Measurements from ENCODE around the gene GNG13. TPM values are rescaled to one million over a fixed set of nuclear protein-coding genes. Genes with fewer than 3 reads are reported as not detected.
A peak's percentile ranks its signal among the peaks of the same experiment; 100 is the strongest.

The GNG13 gene
- total RNA-seq, 4 donors from 2014 or later = not detected

DNA sequence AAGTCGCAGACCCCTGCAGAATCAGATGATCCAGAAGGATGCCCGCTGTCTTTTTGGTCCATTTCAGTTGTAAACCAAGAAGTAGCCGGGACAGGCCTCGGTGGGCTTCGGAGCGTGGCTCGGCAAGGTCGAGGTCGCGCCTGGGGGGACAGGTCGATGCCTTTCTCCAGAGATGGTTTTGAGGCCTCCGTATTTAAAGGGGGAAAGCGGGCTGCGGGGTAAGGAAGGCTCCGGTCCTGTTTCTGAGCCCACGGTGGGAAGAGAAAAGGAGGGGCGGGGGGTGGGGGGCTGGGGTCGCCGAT, 7.5 kb upstream of the GNG13 start:
- TF ChIP-seq, protein P1, sequence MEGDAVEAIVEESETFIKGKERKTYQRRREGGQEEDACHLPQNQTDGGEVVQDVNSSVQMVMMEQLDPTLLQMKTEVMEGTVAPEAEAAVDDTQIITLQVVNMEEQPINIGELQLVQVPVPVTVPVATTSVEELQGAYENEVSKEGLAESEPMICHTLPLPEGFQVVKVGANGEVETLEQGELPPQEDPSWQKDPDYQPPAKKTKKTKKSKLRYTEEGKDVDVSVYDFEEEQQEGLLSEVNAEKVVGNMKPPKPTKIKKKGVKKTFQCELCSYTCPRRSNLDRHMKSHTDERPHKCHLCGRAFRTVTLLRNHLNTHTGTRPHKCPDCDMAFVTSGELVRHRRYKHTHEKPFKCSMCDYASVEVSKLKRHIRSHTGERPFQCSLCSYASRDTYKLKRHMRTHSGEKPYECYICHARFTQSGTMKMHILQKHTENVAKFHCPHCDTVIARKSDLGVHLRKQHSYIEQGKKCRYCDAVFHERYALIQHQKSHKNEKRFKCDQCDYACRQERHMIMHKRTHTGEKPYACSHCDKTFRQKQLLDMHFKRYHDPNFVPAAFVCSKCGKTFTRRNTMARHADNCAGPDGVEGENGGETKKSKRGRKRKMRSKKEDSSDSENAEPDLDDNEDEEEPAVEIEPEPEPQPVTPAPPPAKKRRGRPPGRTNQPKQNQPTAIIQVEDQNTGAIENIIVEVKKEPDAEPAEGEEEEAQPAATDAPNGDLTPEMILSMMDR (IDR thresholded peaks at IDR 0.05) = no peak
- no peak for TF ChIP-seq POLR2A (IDR thresholded peaks at IDR 0.05)
- WGBS, 2 donors = 6 to 45% methylated on average over 19 of the region's 19 CpGs
- no peak for DNase-seq (ENCODE audit: low spot score in 2 of 2)
- peak overlapping the region; percentile 29 for H3K4me3 ChIP-seq (ENCODE audit: low read depth, poor library complexity, severe bottlenecking)
- intact Hi-C loops (cut with DNase I; ENCODE audit: low total_unique reads) = no loop called here

DNA sequence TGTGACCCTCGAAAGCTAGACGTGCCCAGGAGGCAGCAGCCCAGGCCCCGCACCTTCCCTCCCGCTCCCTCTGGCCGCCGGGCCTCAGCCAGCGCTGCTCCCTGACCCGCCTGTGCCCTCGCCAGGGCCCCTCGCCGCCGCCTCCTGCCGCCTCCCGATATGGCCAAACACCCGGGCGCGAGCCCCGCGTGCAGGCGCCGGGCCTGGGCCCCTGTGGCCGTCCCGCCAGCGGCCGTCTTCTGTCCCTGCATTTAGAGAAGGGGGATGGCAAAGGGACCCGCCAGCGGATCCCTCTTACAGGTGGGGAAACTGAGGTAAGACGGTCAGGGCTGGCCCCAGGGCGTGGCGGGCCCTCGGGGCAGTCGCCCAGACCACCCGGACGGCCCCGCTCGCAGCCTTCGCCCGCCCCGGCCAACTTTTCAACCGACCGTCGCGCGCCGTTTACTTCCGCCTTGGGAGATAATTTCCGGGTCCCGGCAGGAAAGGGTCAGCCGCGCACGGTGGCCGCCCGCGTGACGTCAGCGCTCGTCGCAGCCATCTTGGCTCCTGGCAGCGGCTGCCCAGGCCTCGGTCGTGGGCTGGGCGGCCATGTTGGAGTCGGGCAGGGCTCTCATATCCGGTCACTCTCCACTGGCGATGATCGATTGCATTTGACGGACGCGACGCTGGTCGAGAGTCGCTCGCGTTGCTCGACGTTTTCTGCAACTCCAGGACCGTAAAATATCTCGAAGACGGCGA, 7.0 kb upstream of the GNG13 start:
- WGBS, 2 donors = 1 to 39% methylated on average over 40 to 48 of the region's 80 CpGs
- DNase-seq (ENCODE audit: low spot score in 2 of 2) = peak; percentile 84 to 99
- intact Hi-C loops (cut with DNase I; ENCODE audit: low total_unique reads) = no loop called here
- peak overlapping the region; percentile 53 for H3K4me3 ChIP-seq (ENCODE audit: low read depth, poor library complexity, severe bottlenecking)
- TF ChIP-seq, protein P1 (IDR thresholded peaks at IDR 0.05) = no peak
- TF ChIP-seq POLR2A (IDR thresholded peaks at IDR 0.05) = peak in 1 of 2 donors; percentile 37

DNA sequence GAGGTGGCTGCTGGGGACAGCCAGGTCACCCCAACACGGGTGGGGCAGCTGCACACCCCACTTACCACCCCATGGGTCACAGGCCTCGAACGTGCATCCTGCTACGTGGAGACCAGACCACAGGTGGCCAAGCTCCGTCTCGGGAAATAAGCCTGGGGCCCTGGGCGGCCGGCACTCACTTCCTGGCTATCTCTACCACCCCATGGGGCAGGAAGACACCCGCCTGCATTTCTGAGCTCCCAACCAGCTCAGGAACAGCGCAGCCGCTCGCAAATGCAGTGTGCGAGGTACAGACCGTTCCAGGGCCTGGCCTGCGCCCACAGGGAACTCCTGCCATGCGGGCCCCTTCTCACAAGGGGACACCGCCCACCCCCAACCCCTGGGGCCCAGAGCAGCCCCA, 4.9 kb upstream of the GNG13 start:
- intact Hi-C loops (cut with DNase I; ENCODE audit: low total_unique reads) = no loop called here
- no peak for DNase-seq (ENCODE audit: low spot score in 2 of 2)
- WGBS, 2 donors = 76 to 79% methylated on average over 8 to 17 of the region's 17 CpGs
- no peak for TF ChIP-seq POLR2A (IDR thresholded peaks at IDR 0.05)
- TF ChIP-seq, protein P1 (IDR thresholded peaks at IDR 0.05) = no peak
- no peak overlapping the region for H3K4me3 ChIP-seq (ENCODE audit: low read depth, poor library complexity, severe bottlenecking)

DNA sequence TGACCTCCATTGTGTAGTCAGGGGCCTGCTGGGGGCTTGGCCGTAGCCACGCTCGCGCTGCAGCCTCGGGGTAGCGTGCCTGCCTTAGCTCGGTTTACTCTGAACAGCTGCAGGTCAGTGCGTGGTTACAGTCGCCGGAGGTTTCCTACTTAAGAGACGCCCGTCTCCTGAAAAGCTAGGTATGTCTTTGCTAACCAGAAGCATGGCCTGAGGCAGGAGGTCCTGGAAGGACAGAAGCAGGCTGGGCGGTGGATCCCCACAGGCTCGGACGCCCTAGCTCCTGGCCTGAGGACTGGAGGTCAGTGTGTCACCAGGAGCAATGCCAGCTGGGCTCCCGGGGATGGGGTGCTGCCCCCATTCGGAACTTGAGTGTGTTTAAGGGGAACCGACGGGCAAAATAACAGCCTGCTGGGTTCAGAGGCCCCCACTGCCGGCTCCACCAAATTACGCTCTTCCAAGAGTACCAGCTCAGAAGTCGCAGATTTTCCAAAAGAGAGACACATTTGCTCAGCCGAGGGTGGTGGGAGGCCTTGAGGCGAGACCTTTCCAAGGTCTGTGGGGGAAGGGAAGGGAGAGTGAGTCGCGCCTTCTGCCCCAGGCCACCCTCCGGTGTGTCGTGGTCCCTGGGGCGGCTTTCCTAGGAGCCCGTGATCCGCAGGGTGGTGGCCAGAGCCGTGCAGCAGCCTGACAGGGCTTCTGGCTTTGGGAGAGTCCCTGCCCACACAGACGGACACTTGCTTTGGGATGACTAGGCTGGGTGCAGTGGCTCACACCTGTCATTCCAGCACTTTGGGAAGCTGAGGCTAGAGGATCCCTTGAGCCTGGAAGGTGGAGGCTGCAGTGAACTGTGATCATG, 3.9 kb upstream of the GNG13 start:
- no peak for TF ChIP-seq POLR2A (IDR thresholded peaks at IDR 0.05)
- TF ChIP-seq, protein P1 (IDR thresholded peaks at IDR 0.05) = no peak
- DNase-seq (ENCODE audit: low spot score in 2 of 2) = no peak
- intact Hi-C loops (cut with DNase I; ENCODE audit: low total_unique reads) = no loop called here

DNA sequence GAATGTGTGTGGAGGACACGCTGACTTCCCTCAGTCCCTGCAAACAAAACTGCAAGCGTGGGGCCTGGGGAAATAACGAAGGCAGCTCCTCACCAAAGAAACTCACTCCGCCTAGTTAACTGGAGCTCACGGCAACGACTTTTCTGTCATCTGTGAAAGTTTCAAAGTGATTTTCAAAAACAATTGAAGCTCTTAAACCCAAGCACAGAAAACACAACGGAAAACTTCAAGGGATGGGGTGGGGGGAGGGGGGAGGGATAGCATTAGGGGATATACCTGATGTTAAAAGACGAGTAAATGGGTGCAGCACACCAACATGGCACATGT, 3.2 kb upstream of the GNG13 start:
- intact Hi-C loops (cut with DNase I; ENCODE audit: low total_unique reads) = no loop called here
- no peak for TF ChIP-seq POLR2A (IDR thresholded peaks at IDR 0.05)
- TF ChIP-seq, protein P1 (IDR thresholded peaks at IDR 0.05) = no peak
- DNase-seq (ENCODE audit: low spot score in 2 of 2) = no peak
- no peak overlapping the region for H3K4me3 ChIP-seq (ENCODE audit: low read depth, poor library complexity, severe bottlenecking)
- 34 to 48% methylated on average over 8 of the region's 8 CpGs for WGBS, 2 donors

More for the DNA sequence above, 3.9 kb upstream of the GNG13 start:
- no peak overlapping the region for H3K4me3 ChIP-seq (ENCODE audit: low read depth, poor library complexity, severe bottlenecking)
- WGBS, 2 donors = 43 to 50% methylated on average over 32 to 33 of the region's 33 CpGs

Data from lower leg skin (tissue), 4 donors.